ENCODE results near the gene MAGEB17. TPM values are rescaled to one million over a fixed set of nuclear protein-coding genes. Genes with fewer than 3 reads are reported as not detected.
"Not testable (repeated sequence)": the region's sequence is repeated elsewhere in the genome, so short reads cannot be mapped to it uniquely, and the experiment has no call there.

MAGEB17 gene
- polyA plus RNA-seq, 2 donors, result 0.08 TPM; not detected in 1

DNA sequence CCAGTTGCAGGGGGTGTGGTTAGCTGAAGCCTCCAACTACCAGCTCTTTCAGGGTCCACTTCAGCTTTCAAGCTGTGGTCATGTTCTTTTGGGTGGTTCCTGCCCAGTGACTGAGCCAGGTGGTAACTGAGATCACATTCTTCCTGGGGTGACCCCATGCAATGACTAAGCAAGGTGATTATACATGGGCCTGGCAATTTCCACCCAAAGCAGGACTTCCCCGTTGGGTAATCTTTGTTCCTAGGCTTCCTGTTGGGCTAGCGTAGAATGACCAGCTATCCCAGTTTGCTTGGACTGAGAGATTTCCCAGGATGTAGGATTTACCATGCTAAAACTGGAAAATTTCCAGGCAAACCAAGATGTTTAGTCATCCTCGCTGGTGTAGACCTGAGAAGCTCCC is 18.4 kb upstream of the MAGEB17 start:
- H3K36me3 ChIP-seq (ENCODE audit: control insufficient read depth in 2 of 2, insufficient read depth in 2 of 2, low read length in 1 of 2), result no peaks in the 10 kb centered on the region
- H3K27ac ChIP-seq (ENCODE audit: low read depth in 2 of 2, low read length in 1 of 2), result no peak overlapping the region
- 52 to 92% methylated on average over 3 of the region's 3 CpGs for WGBS, 2 donors
- no peak overlapping the region for H3K4me3 ChIP-seq (ENCODE audit: low read depth in 1 of 2, low read length in 2 of 2)
- peaks cover 0 to 3% of the 10 kb centered on the region in 2 donors for H3K27me3 ChIP-seq (ENCODE audit: control insufficient read depth in 1 of 2, insufficient read depth in 2 of 2, low read length in 2 of 2)
- H3K9me3 ChIP-seq (ENCODE audit: control insufficient read depth in 2 of 2, insufficient read depth in 1 of 2, low read depth in 1 of 2, low read length in 1 of 2), result no peaks in the 10 kb centered on the region
- H3K4me1 ChIP-seq (ENCODE audit: control insufficient read depth in 2 of 2, insufficient read depth in 2 of 2, low read length in 1 of 2), result no peaks in the 10 kb centered on the region

DNA sequence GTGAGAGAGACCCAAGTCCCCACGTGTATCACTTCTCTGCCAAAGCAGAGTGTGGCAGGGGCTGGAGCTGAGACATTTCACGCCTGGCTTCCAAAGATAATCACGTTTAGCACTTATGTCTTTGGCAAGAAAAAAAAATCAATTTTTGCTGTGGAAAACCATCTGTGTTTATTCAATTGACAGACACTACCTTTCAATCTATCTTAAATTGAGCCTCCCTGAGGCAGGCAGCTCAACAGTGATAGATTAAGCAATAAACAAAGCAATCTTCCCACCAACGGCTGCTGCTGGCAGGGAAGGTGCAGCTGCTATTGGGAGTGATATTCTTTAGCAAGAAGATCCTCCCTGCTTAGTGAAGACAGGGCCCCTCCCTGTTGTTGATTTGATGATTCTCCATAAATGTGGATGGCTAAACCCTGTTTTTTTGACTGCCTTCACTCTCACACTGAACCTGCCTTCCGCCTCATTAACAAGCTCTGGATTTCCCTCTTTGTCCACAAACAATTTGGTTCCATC is 11.6 kb upstream of the MAGEB17 start:
- Histone ChIP-seq H3K27me3 (ENCODE audit: control insufficient read depth in 1 of 2, insufficient read depth in 2 of 2, low read length in 2 of 2) (no peaks in the 10 kb centered on the region), H3K4me3 (ENCODE audit: low read depth in 1 of 2, low read length in 2 of 2) (no peak overlapping the region), H3K27ac (ENCODE audit: low read depth in 2 of 2, low read length in 1 of 2) (no peak overlapping the region), H3K36me3 (ENCODE audit: control insufficient read depth in 2 of 2, insufficient read depth in 2 of 2, low read length in 1 of 2) (no peaks in the 10 kb centered on the region), H3K9me3 (ENCODE audit: control insufficient read depth in 2 of 2, insufficient read depth in 1 of 2, low read depth in 1 of 2, low read length in 1 of 2) (no peaks in the 10 kb centered on the region), H3K4me1 (ENCODE audit: control insufficient read depth in 2 of 2, insufficient read depth in 2 of 2, low read length in 1 of 2) (no peaks in the 10 kb centered on the region)
- 45 to 55% methylated on average over 5 of the region's 5 CpGs for WGBS, 2 donors

DNA sequence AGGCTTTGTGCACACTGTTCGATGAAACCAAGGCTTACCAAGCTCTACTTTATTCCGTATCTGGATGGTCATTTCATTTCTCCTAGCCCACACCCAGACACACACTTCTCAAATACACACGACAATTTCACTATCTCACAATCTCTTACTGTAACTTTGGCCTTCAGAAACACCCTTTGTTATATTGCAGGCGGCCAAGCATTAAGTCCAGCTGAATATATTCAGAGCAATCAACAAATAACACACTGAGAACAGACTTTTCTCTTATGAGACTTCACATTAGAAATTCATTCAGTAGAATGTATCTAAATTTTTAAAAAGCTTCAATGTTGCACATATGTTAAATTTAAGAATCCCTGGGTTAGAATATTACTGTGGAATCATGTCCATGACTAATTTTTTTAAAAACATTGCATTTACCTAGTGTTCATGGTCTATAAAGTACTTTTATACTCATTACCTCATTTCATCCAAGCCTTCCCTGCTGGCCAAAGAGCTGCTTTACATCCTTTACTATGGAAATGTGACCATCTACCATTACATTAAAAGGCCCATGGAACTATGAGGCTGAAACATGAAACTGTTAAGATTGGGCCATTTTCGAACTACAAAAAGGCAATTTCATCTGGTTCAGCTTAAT is 10.5 kb upstream of the MAGEB17 start:
- 85 to 87% methylated on average over 5 of the region's 5 CpGs for WGBS, 2 donors
- Histone ChIP-seq H3K4me3 (ENCODE audit: low read depth in 1 of 2, low read length in 2 of 2) (no peak overlapping the region), H3K27ac (ENCODE audit: low read depth in 2 of 2, low read length in 1 of 2) (no peak overlapping the region), H3K4me1 (ENCODE audit: control insufficient read depth in 2 of 2, insufficient read depth in 2 of 2, low read length in 1 of 2) (no peaks in the 10 kb centered on the region), H3K36me3 (ENCODE audit: control insufficient read depth in 2 of 2, insufficient read depth in 2 of 2, low read length in 1 of 2) (no peaks in the 10 kb centered on the region), H3K9me3 (ENCODE audit: control insufficient read depth in 2 of 2, insufficient read depth in 1 of 2, low read depth in 1 of 2, low read length in 1 of 2) (no peaks in the 10 kb centered on the region), H3K27me3 (ENCODE audit: control insufficient read depth in 1 of 2, insufficient read depth in 2 of 2, low read length in 2 of 2) (no peaks in the 10 kb centered on the region)

DNA sequence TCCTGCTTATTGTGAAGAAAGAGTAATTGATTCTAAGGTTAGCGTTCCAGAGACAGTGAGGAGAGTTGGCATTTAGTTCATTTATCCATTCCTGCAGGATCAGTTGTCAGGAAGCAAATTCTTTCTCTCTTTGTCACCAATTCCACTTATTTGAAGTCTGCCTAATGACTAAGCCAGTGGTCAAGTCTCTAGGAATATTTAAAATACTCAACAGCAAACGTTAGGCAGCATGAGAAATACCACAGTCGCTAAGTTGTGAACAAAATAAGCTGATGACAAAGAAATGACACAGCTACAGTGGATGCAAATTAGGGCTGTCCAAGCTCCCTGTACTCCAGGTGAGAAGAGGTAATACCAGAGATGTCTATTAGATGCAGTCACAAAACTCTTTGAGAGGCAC is 6.6 kb upstream of the MAGEB17 start:
- WGBS, 2 donors, result 42 to 56% methylated on average over 3 of the region's 3 CpGs

DNA sequence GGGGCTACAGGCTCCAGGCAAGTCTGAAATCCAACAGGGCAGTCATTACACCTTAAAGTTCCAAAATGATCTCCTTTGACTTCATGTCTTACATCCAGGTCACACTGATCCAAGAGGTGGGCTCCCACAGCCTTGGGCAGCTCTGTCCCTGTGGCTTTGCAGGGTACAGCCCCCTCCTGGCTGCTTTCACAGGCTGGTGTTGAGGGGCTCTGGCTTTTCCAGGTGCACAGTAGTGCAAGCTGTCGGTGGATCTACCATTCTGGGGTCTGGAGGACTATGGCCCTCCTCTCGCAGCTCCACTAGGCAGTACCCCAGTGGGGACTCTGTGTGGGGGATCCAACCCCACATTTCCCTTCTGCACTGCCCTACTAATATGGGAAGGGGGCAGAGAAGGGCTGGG is 6.1 kb upstream of the MAGEB17 start:
- not testable (repeated sequence) for H3K9me3 ChIP-seq (ENCODE audit: control insufficient read depth in 2 of 2, insufficient read depth in 1 of 2, low read depth in 1 of 2, low read length in 1 of 2); H3K4me3 ChIP-seq (ENCODE audit: low read depth in 1 of 2, low read length in 2 of 2); H3K27me3 ChIP-seq (ENCODE audit: control insufficient read depth in 1 of 2, insufficient read depth in 2 of 2, low read length in 2 of 2); H3K4me1 ChIP-seq (ENCODE audit: control insufficient read depth in 2 of 2, insufficient read depth in 2 of 2, low read length in 1 of 2); H3K36me3 ChIP-seq (ENCODE audit: control insufficient read depth in 2 of 2, insufficient read depth in 2 of 2, low read length in 1 of 2); H3K27ac ChIP-seq (ENCODE audit: low read depth in 2 of 2, low read length in 1 of 2)
- WGBS, 2 donors, result 88 to 93% methylated on average over 2 of the region's 2 CpGs

More for the DNA sequence above, 6.6 kb upstream of the MAGEB17 start:
- no peaks in the 10 kb centered on the region for H3K9me3 ChIP-seq (ENCODE audit: control insufficient read depth in 2 of 2, insufficient read depth in 1 of 2, low read depth in 1 of 2, low read length in 1 of 2)
- no peaks in the 10 kb centered on the region for H3K4me1 ChIP-seq (ENCODE audit: control insufficient read depth in 2 of 2, insufficient read depth in 2 of 2, low read length in 1 of 2)
- no peak overlapping the region for H3K27ac ChIP-seq (ENCODE audit: low read depth in 2 of 2, low read length in 1 of 2)
- no peaks in the 10 kb centered on the region for H3K27me3 ChIP-seq (ENCODE audit: control insufficient read depth in 1 of 2, insufficient read depth in 2 of 2, low read length in 2 of 2)
- no peaks in the 10 kb centered on the region for H3K36me3 ChIP-seq (ENCODE audit: control insufficient read depth in 2 of 2, insufficient read depth in 2 of 2, low read length in 1 of 2)
- no peak overlapping the region for H3K4me3 ChIP-seq (ENCODE audit: low read depth in 1 of 2, low read length in 2 of 2)

DNA sequence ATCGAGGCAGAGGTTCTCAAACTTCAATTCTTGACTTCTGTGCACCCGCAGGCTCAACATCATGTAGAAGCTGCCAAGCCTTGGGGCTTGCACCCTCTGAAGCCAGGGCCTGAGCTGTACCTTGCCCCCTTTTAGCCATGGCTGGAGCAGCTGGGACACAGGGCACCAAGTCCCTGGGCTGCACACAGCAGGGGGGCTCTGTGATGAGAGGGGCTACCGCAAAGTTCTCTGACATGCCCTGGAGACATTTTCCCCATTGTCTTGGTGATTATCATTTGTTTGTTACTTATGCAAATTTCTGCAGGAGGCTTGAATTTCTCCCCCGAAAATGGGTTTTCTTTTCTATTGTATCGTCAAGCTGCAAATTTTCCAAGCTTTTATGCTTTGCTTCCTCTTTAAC is 4.9 kb upstream of the MAGEB17 start:
- Histone ChIP-seq H3K4me1 (ENCODE audit: control insufficient read depth in 2 of 2, insufficient read depth in 2 of 2, low read length in 1 of 2) (no peaks in the 10 kb centered on the region), H3K9me3 (ENCODE audit: control insufficient read depth in 2 of 2, insufficient read depth in 1 of 2, low read depth in 1 of 2, low read length in 1 of 2) (no peaks in the 10 kb centered on the region), H3K36me3 (ENCODE audit: control insufficient read depth in 2 of 2, insufficient read depth in 2 of 2, low read length in 1 of 2) (no peaks in the 10 kb centered on the region), H3K27me3 (ENCODE audit: control insufficient read depth in 1 of 2, insufficient read depth in 2 of 2, low read length in 2 of 2) (peaks cover 0 to 4% of the 10 kb centered on the region in 2 donors), H3K4me3 (ENCODE audit: low read depth in 1 of 2, low read length in 2 of 2) (no peak overlapping the region), H3K27ac (ENCODE audit: low read depth in 2 of 2, low read length in 1 of 2) (no peak overlapping the region)
- WGBS, 2 donors, result 73 to 80% methylated on average over 5 of the region's 5 CpGs

DNA sequence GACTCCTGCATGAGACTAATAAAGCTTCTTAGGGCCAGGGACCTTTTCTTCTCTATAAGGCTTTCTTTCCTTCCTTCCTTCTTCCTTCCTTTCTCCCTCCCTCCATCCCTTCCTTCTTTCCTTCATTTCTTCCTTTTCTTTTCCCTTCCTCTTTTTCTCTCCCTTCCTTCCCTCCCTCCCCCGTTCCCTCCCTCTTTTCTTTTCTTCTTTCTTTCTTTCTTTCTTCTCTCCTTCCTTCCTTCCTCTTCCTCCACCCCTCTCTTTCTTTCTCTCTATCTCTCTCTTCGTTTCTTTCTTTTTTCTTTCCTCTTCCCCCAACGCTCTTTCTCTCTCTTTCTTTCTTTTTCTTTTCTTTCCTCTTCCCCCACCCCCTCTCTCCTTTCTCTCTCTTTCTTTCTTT is 2.5 kb upstream of the MAGEB17 start:
- 68 to 69% methylated on average over 2 to 3 of the region's 3 CpGs for WGBS, 2 donors
- Histone ChIP-seq H3K4me1 (ENCODE audit: control insufficient read depth in 2 of 2, insufficient read depth in 2 of 2, low read length in 1 of 2) (no peaks in the 10 kb centered on the region), H3K27ac (ENCODE audit: low read depth in 2 of 2, low read length in 1 of 2) (no peak overlapping the region), H3K36me3 (ENCODE audit: control insufficient read depth in 2 of 2, insufficient read depth in 2 of 2, low read length in 1 of 2) (no peaks in the 10 kb centered on the region), H3K9me3 (ENCODE audit: control insufficient read depth in 2 of 2, insufficient read depth in 1 of 2, low read depth in 1 of 2, low read length in 1 of 2) (no peaks in the 10 kb centered on the region), H3K4me3 (ENCODE audit: low read depth in 1 of 2, low read length in 2 of 2) (no peak overlapping the region), H3K27me3 (ENCODE audit: control insufficient read depth in 1 of 2, insufficient read depth in 2 of 2, low read length in 2 of 2) (peaks cover 0 to 6% of the 10 kb centered on the region in 2 donors)

DNA sequence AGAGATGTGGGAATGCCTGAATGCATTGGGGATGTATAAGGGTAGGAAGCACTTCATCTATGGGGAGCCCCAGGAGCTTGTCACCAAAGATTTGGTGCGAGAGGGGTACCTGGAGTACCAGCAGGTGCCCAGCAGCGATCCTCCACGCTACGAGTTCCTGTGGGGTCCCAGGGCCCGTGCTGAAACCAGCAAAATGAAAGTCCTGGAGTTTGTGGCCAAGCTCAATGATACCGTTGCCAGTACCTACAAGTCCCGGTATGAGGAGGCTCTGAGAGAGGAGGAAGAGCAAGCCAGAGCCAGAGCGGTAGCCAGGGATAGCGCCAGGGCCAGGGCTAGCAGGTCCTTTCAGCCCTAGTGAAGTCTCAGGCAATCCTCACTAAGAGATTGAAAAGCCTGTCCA is 3.8 kb downstream of the MAGEB17 start:
- Histone ChIP-seq H3K27ac (ENCODE audit: low read depth in 2 of 2, low read length in 1 of 2) (no peak overlapping the region), H3K4me1 (ENCODE audit: control insufficient read depth in 2 of 2, insufficient read depth in 2 of 2, low read length in 1 of 2) (no peaks in the 10 kb centered on the region)
- WGBS, 2 donors, result 90 to 95% methylated on average over 9 of the region's 9 CpGs

DNA sequence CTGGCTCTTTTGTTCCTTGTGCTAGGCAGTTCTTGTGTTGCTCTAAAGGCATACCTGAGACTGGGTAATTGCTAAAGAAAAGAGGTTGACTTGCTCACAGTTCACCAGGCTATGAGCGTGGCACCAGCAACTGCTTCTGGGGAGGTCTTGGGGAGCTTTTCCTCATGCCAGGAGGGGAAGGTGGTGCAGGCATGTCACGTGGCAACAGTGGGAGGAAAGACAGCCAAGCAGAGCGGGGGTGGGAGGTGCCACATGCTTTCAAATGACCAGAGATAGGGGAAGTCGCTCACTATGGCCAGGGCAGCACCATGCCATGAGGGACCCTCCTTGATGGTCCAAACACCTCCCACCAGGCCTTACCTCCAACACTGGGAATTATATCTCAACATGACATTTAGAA is 4.7 kb downstream of the MAGEB17 start:
- no peak overlapping the region for H3K4me3 ChIP-seq (ENCODE audit: low read depth in 1 of 2, low read length in 2 of 2)
- no peaks in the 10 kb centered on the region for H3K36me3 ChIP-seq (ENCODE audit: control insufficient read depth in 2 of 2, insufficient read depth in 2 of 2, low read length in 1 of 2)
- H3K4me1 ChIP-seq (ENCODE audit: control insufficient read depth in 2 of 2, insufficient read depth in 2 of 2, low read length in 1 of 2), result no peaks in the 10 kb centered on the region
- 81 to 90% methylated on average over 4 of the region's 4 CpGs for WGBS, 2 donors
- no peaks in the 10 kb centered on the region for H3K9me3 ChIP-seq (ENCODE audit: control insufficient read depth in 2 of 2, insufficient read depth in 1 of 2, low read depth in 1 of 2, low read length in 1 of 2)
- H3K27me3 ChIP-seq (ENCODE audit: control insufficient read depth in 1 of 2, insufficient read depth in 2 of 2, low read length in 2 of 2), result peaks cover 0 to 6% of the 10 kb centered on the region in 2 donors
- H3K27ac ChIP-seq (ENCODE audit: low read depth in 2 of 2, low read length in 1 of 2), result no peak overlapping the region

More for the DNA sequence above, 3.8 kb downstream of the MAGEB17 start:
- Histone ChIP-seq H3K27me3 (ENCODE audit: control insufficient read depth in 1 of 2, insufficient read depth in 2 of 2, low read length in 2 of 2) (peaks cover 0 to 6% of the 10 kb centered on the region in 2 donors), H3K4me3 (ENCODE audit: low read depth in 1 of 2, low read length in 2 of 2) (no peak overlapping the region), H3K9me3 (ENCODE audit: control insufficient read depth in 2 of 2, insufficient read depth in 1 of 2, low read depth in 1 of 2, low read length in 1 of 2) (no peaks in the 10 kb centered on the region), H3K36me3 (ENCODE audit: control insufficient read depth in 2 of 2, insufficient read depth in 2 of 2, low read length in 1 of 2) (no peaks in the 10 kb centered on the region)

DNA sequence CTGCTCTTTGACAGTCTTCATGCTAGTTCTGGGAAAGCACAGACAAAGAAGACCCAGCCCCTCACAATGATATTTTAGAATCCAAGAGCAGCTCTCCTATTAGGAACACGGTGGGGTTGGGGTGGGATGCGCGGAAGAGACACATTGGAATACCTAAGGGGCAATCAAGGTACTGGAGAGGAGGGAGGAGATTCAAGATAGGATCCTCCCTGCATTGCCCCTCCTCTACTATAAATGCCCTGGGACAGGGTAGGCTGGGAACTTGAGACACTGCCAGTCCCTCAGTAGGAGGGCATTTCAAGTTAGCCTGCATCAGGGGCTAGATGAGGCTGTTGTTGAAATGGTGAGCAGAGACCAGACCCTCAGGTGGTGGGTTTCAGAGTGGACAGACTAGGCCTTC is 5.1 kb downstream of the MAGEB17 start:
- peaks cover 0 to 2% of the 10 kb centered on the region in 2 donors for H3K27me3 ChIP-seq (ENCODE audit: control insufficient read depth in 1 of 2, insufficient read depth in 2 of 2, low read length in 2 of 2)
- H3K4me3 ChIP-seq (ENCODE audit: low read depth in 1 of 2, low read length in 2 of 2), result no peak overlapping the region
- no peak overlapping the region for H3K27ac ChIP-seq (ENCODE audit: low read depth in 2 of 2, low read length in 1 of 2)
- H3K36me3 ChIP-seq (ENCODE audit: control insufficient read depth in 2 of 2, insufficient read depth in 2 of 2, low read length in 1 of 2), result no peaks in the 10 kb centered on the region
- H3K4me1 ChIP-seq (ENCODE audit: control insufficient read depth in 2 of 2, insufficient read depth in 2 of 2, low read length in 1 of 2), result no peaks in the 10 kb centered on the region
- no peaks in the 10 kb centered on the region for H3K9me3 ChIP-seq (ENCODE audit: control insufficient read depth in 2 of 2, insufficient read depth in 1 of 2, low read depth in 1 of 2, low read length in 1 of 2)
- WGBS, 2 donors, result 98 to 100% methylated on average over 3 of the region's 3 CpGs

All from esophagus (tissue), 2 donors.